Ishikawa (cell line): ENCODE measurements around the gene TBC1D9.

Experiments
- CEBPB ChIP-seq: IDR thresholded peaks from 2 replicates; pipeline ENCODE4 v1.6.1; 2012
- CREB1 ChIP-seq: IDR thresholded peaks from 2 replicates; pipeline ENCODE4 v1.6.1; 2012; ENCODE audit warnings: low read depth
- EGR1 ChIP-seq: IDR thresholded peaks from 2 replicates; pipeline ENCODE4 v1.6.1; 2012
- FOXM1 ChIP-seq: IDR thresholded peaks from 2 replicates; pipeline ENCODE4 v1.6.1; 2012; ENCODE audit warnings: low read depth, borderline replicate concordance
- MAX ChIP-seq: IDR thresholded peaks from 2 replicates; pipeline ENCODE4 v1.6.1; 2012
- RAD21 ChIP-seq: IDR thresholded peaks from 2 replicates; pipeline ENCODE4 v1.6.1; 2012; ENCODE audit warnings: low read depth
- REST ChIP-seq: IDR thresholded peaks from 2 replicates; pipeline ENCODE4 v1.6.1; 2012; ENCODE audit warnings: low read depth, mild to moderate bottlenecking
- TAF1 ChIP-seq: IDR thresholded peaks from 2 replicates; pipeline ENCODE4 v1.6.1; 2012; ENCODE audit warnings: low read depth, mild to moderate bottlenecking
- USF1 ChIP-seq: IDR thresholded peaks from 2 replicates; pipeline ENCODE4 v1.6.1; 2012
- YY1 ChIP-seq: IDR thresholded peaks from 2 replicates; pipeline ENCODE4 v1.6.1; 2012; ENCODE audit warnings: low read depth
- ZBTB7A ChIP-seq: IDR thresholded peaks from 2 replicates; pipeline ENCODE4 v1.6.1; 2012; ENCODE audit warnings: low read depth

GRCh38 chr4:140777386-140777785 is 21.2 kb upstream of the TBC1D9 start:
- TF ChIP-seq CREB1 (no peak), EGR1 (no peak), CEBPB (no peak), RAD21 (no peak), TAF1 (no peak), ZBTB7A (no peak), YY1 (no peak), REST (no peak), FOXM1 (no peak), MAX (no peak), USF1 (no peak)
